ENCODE measurements around the gene CNGB1.

Gene CNGB1

DNA sequence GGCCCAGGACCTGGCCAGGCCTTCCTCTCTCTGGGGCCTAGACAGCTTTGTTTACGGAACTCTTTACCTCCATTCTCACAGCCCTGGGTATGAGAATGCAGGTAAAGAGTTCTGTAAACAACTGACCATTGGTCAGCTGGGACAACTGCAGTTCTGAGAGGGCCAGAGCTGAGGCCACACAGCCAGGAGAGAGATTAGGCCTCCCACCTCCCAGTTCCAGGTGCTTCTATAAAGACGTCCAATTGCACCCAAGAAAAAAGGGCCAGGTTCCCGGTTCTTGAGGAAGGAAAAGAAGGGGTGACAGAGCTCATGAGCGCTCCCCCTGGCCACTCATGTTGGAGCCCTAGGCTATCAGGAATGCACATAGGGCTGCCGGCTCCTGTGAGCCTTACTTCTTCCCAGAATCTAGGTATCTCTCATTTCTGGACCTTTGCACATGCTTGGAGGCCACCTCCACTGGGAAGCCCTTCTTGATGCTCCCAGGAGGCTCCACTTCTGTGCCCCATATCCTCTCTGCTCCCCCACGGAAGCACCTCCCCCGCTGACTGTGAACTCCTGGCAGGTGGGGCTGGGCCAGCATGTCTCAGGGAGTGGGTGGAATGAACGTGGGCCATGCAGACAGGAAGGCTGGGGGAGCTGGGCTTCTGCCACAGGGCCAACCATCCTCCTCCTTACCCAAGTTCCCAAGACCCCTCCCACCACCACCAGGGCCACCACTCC, 13.1 kb downstream of the CNGB1 start:
- TF ChIP-seq, protein P1, sequence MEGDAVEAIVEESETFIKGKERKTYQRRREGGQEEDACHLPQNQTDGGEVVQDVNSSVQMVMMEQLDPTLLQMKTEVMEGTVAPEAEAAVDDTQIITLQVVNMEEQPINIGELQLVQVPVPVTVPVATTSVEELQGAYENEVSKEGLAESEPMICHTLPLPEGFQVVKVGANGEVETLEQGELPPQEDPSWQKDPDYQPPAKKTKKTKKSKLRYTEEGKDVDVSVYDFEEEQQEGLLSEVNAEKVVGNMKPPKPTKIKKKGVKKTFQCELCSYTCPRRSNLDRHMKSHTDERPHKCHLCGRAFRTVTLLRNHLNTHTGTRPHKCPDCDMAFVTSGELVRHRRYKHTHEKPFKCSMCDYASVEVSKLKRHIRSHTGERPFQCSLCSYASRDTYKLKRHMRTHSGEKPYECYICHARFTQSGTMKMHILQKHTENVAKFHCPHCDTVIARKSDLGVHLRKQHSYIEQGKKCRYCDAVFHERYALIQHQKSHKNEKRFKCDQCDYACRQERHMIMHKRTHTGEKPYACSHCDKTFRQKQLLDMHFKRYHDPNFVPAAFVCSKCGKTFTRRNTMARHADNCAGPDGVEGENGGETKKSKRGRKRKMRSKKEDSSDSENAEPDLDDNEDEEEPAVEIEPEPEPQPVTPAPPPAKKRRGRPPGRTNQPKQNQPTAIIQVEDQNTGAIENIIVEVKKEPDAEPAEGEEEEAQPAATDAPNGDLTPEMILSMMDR (IDR thresholded peaks at IDR 0.05; ENCODE audit: low read depth, low read length) = no peak
- in situ Hi-C loops (cut with HindIII; ENCODE audit: low sequenced_read_pairs) = no loop called here
- no peak for DNase-seq (ENCODE audit: low read depth, low spot score)
- H3K4me3 ChIP-seq (ENCODE audit: low read depth, low read length) = no peak overlapping the region

DNA sequence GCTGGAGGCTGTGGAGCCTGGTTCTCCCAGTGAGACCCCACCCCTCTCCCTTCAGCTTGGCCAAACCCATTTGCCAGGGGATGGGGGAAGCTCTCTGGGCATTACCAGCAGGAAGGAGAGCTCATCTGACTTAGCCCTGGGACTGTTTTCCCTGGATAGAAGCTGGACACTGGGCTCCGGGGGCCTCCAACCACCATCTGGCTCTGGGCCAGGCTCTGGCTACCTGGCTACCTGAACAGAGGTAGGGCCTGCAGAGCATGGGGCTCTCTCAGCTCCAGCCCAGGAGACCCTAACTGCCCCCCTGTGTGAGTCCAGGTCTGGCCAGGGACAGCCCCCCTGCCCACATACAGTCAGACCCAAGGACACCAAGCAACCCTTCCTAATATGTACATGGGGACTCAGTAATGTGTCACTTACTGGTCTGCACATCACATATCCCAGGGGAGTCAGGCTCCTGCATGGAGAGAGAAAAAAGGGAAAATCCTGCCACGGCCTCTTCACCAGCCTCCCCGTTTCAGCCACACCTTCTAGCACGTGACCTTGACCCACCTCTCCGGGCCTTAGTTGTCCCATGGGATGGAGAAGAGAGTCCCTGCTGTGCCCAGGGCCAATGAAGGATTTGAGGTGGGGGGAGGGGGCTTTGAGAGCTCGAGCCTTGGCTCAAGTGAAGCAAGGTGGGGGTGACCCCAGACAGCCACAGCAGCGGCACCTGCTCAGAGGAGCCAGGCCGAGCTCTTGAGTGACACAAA, 13.8 kb downstream of the CNGB1 start:
- DNase-seq (ENCODE audit: low read depth, low spot score) = no peak
- TF ChIP-seq, protein P1 (IDR thresholded peaks at IDR 0.05; ENCODE audit: low read depth, low read length) = no peak
- in situ Hi-C loops (cut with HindIII; ENCODE audit: low sequenced_read_pairs) = no loop called here

GRCh38 chr16:57956270-57956808, 14.6 kb downstream of the CNGB1 start:
- no peak overlapping the region for H3K4me3 ChIP-seq (ENCODE audit: low read depth, low read length)
- in situ Hi-C loops (cut with HindIII; ENCODE audit: low sequenced_read_pairs) = no loop called here
- TF ChIP-seq, protein P1 (IDR thresholded peaks at IDR 0.05; ENCODE audit: low read depth, low read length) = no peak
- no peak for DNase-seq (ENCODE audit: low read depth, low spot score)

More for the DNA sequence above, 13.8 kb downstream of the CNGB1 start:
- H3K4me3 ChIP-seq (ENCODE audit: low read depth, low read length) = no peak overlapping the region

DNA sequence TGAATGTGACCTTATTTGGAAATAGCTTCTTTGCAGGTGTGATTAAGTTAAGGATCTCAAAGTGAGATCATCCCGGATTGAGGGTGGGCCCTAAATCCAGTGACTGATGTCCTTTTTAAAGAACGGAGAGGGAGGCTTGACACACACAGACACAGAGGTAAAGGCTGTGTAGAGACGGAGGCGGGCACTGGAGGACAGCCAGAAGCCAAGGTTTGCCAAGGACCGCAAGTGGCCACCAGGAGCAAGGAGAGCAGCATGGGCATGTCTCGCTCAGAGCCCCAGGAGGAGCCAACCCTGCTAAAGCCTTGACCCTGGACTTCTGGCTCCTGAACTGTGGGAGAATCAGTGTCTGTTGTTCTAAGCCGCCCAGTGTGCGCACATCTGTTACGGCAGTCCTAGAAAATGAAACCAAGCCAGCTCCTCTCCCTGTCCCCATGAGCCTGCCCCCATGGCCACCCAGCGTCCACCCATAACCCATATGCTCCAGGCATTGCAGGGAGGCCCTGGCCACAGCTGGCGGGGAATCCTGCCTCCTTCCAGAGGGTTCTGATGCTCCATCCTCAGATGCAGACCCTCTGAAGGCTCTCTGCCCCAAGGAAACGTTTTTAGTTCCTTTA, 15.2 kb downstream of the CNGB1 start:
- no peak overlapping the region for H3K4me3 ChIP-seq (ENCODE audit: low read depth, low read length)
- TF ChIP-seq, protein P1 (IDR thresholded peaks at IDR 0.05; ENCODE audit: low read depth, low read length) = no peak
- no peak for DNase-seq (ENCODE audit: low read depth, low spot score)
- in situ Hi-C loops (cut with HindIII; ENCODE audit: low sequenced_read_pairs) = no loop called here

- DNase-seq (ENCODE audit: low read depth, low spot score) = no peak
- TF ChIP-seq, protein P1 (IDR thresholded peaks at IDR 0.05; ENCODE audit: low read depth, low read length) = no peak
- in situ Hi-C loops (cut with HindIII; ENCODE audit: low sequenced_read_pairs) = no loop called here
- H3K4me3 ChIP-seq (ENCODE audit: low read depth, low read length) = no peak overlapping the region
These were observed 17.1 kb downstream of the CNGB1 start for GRCh38 chr16:57953857-57954256.

DNA sequence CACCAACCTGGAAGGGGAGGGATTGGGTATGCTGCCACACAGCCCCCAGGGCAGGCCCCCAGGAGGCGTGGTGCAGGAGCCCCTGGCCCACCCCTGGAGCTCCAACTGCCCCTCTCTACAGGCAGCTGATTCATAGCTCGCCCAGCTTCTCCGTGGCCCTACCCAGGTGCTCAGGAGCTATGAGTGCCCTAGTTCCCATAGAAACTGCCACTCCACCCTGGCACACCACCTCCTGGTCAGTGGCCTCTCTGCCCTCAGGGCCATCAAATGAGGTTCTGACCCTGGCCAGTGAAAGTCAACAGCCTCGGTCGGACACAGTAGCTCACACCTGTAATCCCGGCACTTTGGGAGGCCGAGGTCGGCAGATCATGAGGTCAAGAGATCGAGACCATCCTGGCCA, 18.0 kb downstream of the CNGB1 start:
- H3K4me3 ChIP-seq (ENCODE audit: low read depth, low read length) = no peak overlapping the region
- no peak for DNase-seq (ENCODE audit: low read depth, low spot score)
- in situ Hi-C loops (cut with HindIII; ENCODE audit: low sequenced_read_pairs) = no loop called here
- TF ChIP-seq, protein P1 (IDR thresholded peaks at IDR 0.05; ENCODE audit: low read depth, low read length) = no peak
